RWPE1 (cell line): ENCODE data around the gene CSTPP1.
A peak's percentile ranks its signal among the peaks of the same experiment; 100 is the strongest.

ENCODE experiments used
- CTCF ChIA-PET: fragments of 350-600 bp; sonication (Branson Sonifier 250); formaldehyde crosslinking; extraction: SDS; loops from one replicate; lab custom pipeline; 2021; lab: Yijun Ruan, JAX
- POLR2A ChIA-PET: fragments of 400-600 bp; formaldehyde crosslinking; extraction: SDS; loops from one replicate; lab custom pipeline; 2020; ENCODE audit warnings: antibody characterized with exemption; ENCODE audit not compliant: low non-redundant PET; lab: Yijun Ruan, JAX
- DNase-seq: peaks from one replicate; pipeline ENCODE4 v3.0.0; 2012; ENCODE audit warnings: low spot score
- H3K27ac ChIP-seq: fragments of 450-650 bp; 2 replicates; pipeline ENCODE4 v1.5.1; 2017
- CTCF ChIP-seq: fragments of 450-650 bp; conservative IDR thresholded peaks from 2 replicates; pipeline ENCODE4 v1.5.1; 2017; ENCODE audit warnings: low read depth, mild to moderate bottlenecking

CSTPP1 gene

DNA sequence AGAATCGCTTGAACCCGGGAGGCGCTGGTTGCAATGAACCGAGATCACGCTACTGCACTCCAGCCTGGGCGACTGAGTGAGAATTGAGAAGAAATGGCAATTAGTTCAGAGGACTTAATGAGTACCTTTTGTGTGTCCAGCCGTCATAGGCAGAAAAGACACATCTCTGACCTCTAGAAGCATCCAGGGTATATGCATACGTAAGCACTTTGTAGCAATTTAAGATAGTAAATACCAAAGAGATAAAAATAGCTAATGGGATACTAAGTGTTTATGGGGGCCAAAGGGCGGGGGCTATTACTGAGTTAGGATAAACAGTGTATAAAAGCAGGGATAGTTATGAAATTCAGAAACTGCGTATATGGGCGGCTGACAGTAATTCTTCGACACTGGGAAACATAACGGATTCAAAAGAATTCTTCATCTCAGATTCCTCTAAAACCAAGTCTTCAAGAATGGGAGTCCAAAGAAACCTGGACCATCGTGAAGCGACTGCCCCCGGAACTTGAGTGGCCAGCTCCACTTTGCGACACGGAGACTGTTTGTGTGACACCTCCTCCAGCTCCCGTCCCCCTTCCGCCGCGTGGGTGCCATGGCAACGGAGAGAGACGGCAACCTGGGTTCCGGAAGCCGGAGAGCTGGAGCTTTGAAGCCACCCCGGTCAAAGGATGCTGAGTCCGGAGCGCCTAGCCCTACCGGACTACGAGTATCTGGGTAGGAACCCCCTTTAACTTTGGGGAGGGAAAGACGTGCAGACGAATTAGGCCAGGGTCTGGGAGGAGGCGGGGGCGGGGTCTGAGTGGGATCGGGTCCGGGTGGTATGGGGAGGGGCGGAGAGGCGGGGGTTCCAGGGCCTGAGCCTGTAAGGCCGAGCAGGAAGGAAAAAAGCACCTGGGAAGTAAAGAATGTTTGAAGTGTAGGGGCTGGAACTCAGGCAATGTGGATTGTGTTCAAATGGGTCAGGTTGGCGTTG is at the start of gene CSTPP1:
TSS of gene CSTPP1 (plus strand) at position 624 of the 973 bp plus-strand sequence. CDS start at position 669, 45 bp downstream.
- POLR2A ChIA-PET, result interaction anchor here (0.5 kb wide), 1 partner anchor 154 kb away, joined by 4 read pairs; no protein-coding TSS in a partner anchor
- peak; percentile 95 for DNase-seq
- CTCF ChIA-PET, result interaction anchor here (0.5 to 1.0 kb wide), 2 partner anchors 215 to 216 kb away, joined by 3 read pairs; no protein-coding TSS in a partner anchor
- H3K27ac ChIP-seq, result peak within 1 kb of the TSS; percentile 67
- TF ChIP-seq CTCF, result no peak

DNA sequence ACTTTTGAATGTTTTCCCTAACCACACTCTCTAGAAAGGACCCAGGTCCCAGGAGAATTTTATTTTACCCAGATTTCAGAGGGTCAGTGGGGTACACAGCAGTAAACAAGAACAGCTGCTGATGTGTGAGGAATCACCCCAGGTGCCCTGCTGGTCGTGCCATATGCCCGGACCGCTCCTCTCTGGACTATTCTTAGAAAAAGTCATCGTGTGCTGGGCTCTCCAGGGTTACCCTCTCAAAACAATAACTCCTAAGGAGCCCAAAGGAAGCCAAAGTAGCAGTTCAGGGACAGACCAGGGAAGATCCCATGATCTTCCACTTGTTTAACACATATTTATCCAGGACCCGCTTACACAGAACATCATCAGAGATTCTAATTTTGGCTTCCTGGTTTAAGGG is 47.9 kb upstream of the CSTPP1 start:
- TF ChIP-seq CTCF, result no peak
- ChIA-PET POLR2A (no interaction called here), CTCF (interaction anchor here (3.0 kb wide), 1 partner anchor 264 kb away, joined by 13 read pairs; no protein-coding TSS in a partner anchor)
- DNase-seq, result no peak
- H3K27ac ChIP-seq, result no peak overlapping the region

GRCh38 chr11:46889251-46889650 is 47.3 kb upstream of the CSTPP1 start:
- DNase-seq, result no peak
- POLR2A ChIA-PET, result no interaction called here
- CTCF ChIA-PET, result interaction anchor here (3.0 kb wide), 1 partner anchor 264 kb away, joined by 13 read pairs; no protein-coding TSS in a partner anchor
- no peak overlapping the region for H3K27ac ChIP-seq
- no peak for TF ChIP-seq CTCF

DNA sequence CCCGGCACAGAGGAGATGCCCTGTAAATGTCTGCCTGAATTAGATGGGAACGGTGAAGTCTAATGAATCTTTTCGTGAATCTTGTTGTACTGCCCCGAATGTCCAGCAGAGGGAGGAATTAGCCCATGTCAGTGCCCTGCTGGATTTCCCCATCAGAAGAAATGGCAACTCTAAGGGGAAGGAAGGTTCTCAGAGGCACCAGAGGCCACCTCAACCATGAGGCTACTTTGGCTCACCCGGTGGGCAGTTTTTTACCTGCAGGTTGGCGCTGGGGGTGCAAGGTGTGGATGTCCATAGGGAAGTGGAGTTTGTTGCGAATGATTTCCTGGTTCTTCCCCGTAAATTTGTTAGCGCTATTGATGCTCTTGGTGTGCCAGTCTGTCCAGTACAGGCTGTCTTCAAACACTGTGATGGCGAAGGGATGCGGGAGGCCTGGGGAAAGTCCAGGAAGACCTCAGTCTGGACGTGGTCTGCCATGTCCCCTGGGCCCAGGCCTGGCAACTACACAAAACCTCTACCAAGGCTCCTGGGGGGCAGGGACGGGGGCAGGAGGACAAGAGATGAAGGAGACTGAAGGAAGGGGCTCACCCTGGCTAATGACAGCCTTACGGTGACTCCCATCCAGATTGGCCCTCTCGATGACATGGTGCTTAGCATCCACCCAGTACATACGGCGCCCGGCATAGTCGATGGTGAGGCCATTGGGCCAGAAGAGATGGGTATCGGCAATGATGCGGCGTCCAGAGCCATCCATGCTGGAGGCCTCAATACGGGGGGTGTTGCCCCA is 46.7 kb upstream of the CSTPP1 start:
- H3K27ac ChIP-seq, result no peak overlapping the region
- CTCF ChIA-PET, result interaction anchor here (0.6 to 3.0 kb wide), 4 partner anchors 263 to 465 kb away, joined by 3 to 13 read pairs (median 6); no protein-coding TSS in a partner anchor
- DNase-seq, result peak; percentile 72
- POLR2A ChIA-PET, result no interaction called here
- TF ChIP-seq CTCF, result peak; percentile 88

GRCh38 chr11:46890665-46891064 is 45.9 kb upstream of the CSTPP1 start:
- POLR2A ChIA-PET, result no interaction called here
- no peak for DNase-seq
- no peak overlapping the region for H3K27ac ChIP-seq
- CTCF ChIA-PET, result interaction anchor here (0.6 to 2.1 kb wide), 6 partner anchors 14 to 502 kb away, joined by 3 to 10 read pairs (median 3); no protein-coding TSS in a partner anchor
- no peak for TF ChIP-seq CTCF

GRCh38 chr11:46892109-46892508 is 44.5 kb upstream of the CSTPP1 start:
- POLR2A ChIA-PET, result no interaction called here
- CTCF ChIA-PET, result interaction anchor here (0.6 to 2.1 kb wide), 2 partner anchors 261 to 570 kb away, joined by 4 to 10 read pairs; no protein-coding TSS in a partner anchor
- no peak for DNase-seq

More at GRCh38 chr11:46892109-46892508, 44.5 kb upstream of the CSTPP1 start:
- H3K27ac ChIP-seq, result no peak overlapping the region
- TF ChIP-seq CTCF, result no peak
